GM12878 (cell line): ENCODE results near the gene GGACT. TPM values are rescaled to one million over a fixed set of nuclear protein-coding genes. Genes with fewer than 3 reads are reported as not detected.
A peak's percentile ranks its signal among the peaks of the same experiment; 100 is the strongest.

Source experiments
- ATAC-seq: fragments of 200-7000 bp; cut with Tn5 transposase; 3 replicates; pipeline ENCODE4 v1.9.1; 2020; ENCODE audit warnings: mild to moderate bottlenecking, moderate library complexity
- BruUV-seq: library from RNA; stranded (reverse); fragments of 400-500 nt; replicated peaks from 2 replicates; lab custom pipeline; 2021; lab: Mats Ljungman, UMichigan
- CTCF ChIA-PET: fragments of 300-600 bp; sonication (Branson Sonifier 250); formaldehyde crosslinking; extraction: SDS; loops from one replicate; lab custom pipeline; 2021; ENCODE audit warnings: inconsistent platforms; lab: Yijun Ruan, JAX
- POLR2A ChIA-PET: fragments of 350-600 bp; formaldehyde crosslinking; extraction: SDS; loops from one replicate; lab custom pipeline; 2021; ENCODE audit warnings: inconsistent platforms; lab: Charles Lee
- RAD21 ChIA-PET: fragments of 300-600 bp; sonication (Branson Sonifier 250); formaldehyde crosslinking; loops from one replicate; lab custom pipeline; 2023; ENCODE audit warnings: antibody characterized with exemption; ENCODE audit not compliant: unreplicated experiment; lab: Charles Lee
- SMC1A ChIA-PET: fragments of 300-600 bp; sonication (Branson Sonifier 250); formaldehyde crosslinking; loops from one replicate; lab custom pipeline; 2023; ENCODE audit not compliant: unreplicated experiment, uncharacterized antibody; lab: Charles Lee
- DNase-seq: peaks from one replicate; pipeline ENCODE4 v3.0.0-alpha.2; 2011; ENCODE audit warnings: low read depth, low spot score
- FAIRE-seq: peaks from 3 replicates; lab custom pipeline; 2011; peaks lifted over from hg19 to GRCh38; lab: Jason Lieb, UNC
- H2AFZ ChIP-seq: 2 replicates; pipeline ENCODE4 v1.6.0; 2011; ENCODE audit warnings: low read depth, low read length, control low read depth; ENCODE audit not compliant: control insufficient read depth
- H3K27ac ChIP-seq: 2 replicates; pipeline ENCODE4 v1.5.1; 2011; ENCODE audit warnings: control low read depth; ENCODE audit not compliant: control insufficient read depth, insufficient read depth
- H3K27me3 ChIP-seq, 2 experiments: replicated peaks in 1 of 2; 2 replicates each; pipeline versions ENCODE4 v1.6.0 to v1.6.1; 2011; ENCODE audit warnings: low read length in 1 of 2; ENCODE audit not compliant: control insufficient read depth in 2 of 2, insufficient read depth in 2 of 2
- H3K36me3 ChIP-seq, 2 experiments: 2 replicates each; pipeline ENCODE4 v1.5.1; 2011; ENCODE audit warnings: low read length in 1 of 2; ENCODE audit not compliant: control insufficient read depth in 2 of 2, insufficient read depth in 2 of 2
- H3K4me1 ChIP-seq: 2 replicates; pipeline ENCODE4 v1.6.1; 2011; ENCODE audit warnings: mild to moderate bottlenecking, low read length, moderate library complexity, mixed read lengths; ENCODE audit not compliant: control insufficient read depth, insufficient read depth
- H3K4me2 ChIP-seq: 2 replicates; pipeline ENCODE4 v1.6.0; 2011; ENCODE audit warnings: control low read depth; ENCODE audit not compliant: control insufficient read depth, insufficient read depth
- H3K4me3 ChIP-seq: fragments of 200-600 bp; sonication (generic); 2 replicates; pipeline ENCODE4 v1.5.1; 2016
- H3K79me2 ChIP-seq: 2 replicates; pipeline ENCODE4 v1.6.0; 2011; ENCODE audit warnings: low read length; ENCODE audit not compliant: control insufficient read depth, insufficient read depth
- H3K9ac ChIP-seq: 2 replicates; pipeline ENCODE4 v1.8.0; 2011; ENCODE audit warnings: low read length, control low read depth, mixed read lengths; ENCODE audit not compliant: control insufficient read depth, insufficient read depth
- H3K9me3 ChIP-seq: replicated peaks from 3 replicates; pipeline ENCODE4 v1.5.1; 2011; ENCODE audit warnings: mild to moderate bottlenecking, low read length; ENCODE audit not compliant: control insufficient read depth, insufficient read depth
- H4K20me1 ChIP-seq: 2 replicates; pipeline ENCODE4 v1.6.0; 2011; ENCODE audit not compliant: control insufficient read depth, insufficient read depth
- CTCF ChIP-seq, 3 experiments: IDR thresholded peaks in 2 of 3; conservative IDR thresholded peaks in 1 of 3; 2 replicates each; pipeline ENCODE4 v1.5.1; 2011; ENCODE audit warnings: low read depth in 3 of 3, low read length in 3 of 3, mild to moderate bottlenecking in 3 of 3, control low read depth in 2 of 3, moderate library complexity in 2 of 3, inconsistent platforms in 1 of 3, mixed read lengths in 1 of 3; ENCODE audit not compliant: control insufficient read depth in 2 of 3, insufficient read depth in 1 of 3; ENCODE audit errors: extremely low read depth in 1 of 3
- HSF1 ChIP-seq: fragments of 150-350 bp; IDR thresholded peaks from 2 replicates; pipeline ENCODE4 v1.6.1; 2014; ENCODE audit warnings: mild to moderate bottlenecking, low read depth, low read length
- IRF4 ChIP-seq: IDR thresholded peaks from 2 replicates; pipeline ENCODE4 v1.6.1; 2011; ENCODE audit warnings: low read depth, low read length
- MYC ChIP-seq: IDR thresholded peaks from 2 replicates; pipeline ENCODE4 v1.6.1; 2011; ENCODE audit warnings: mild to moderate bottlenecking, low read length, moderate library complexity, inconsistent platforms; ENCODE audit not compliant: insufficient read depth, insufficient replicate concordance, insufficient read length, severe bottlenecking
- PAX8 ChIP-seq: fragments of 450-650 bp; IDR thresholded peaks from 2 replicates; pipeline ENCODE4 v1.6.1; 2017; ENCODE audit warnings: mild to moderate bottlenecking, moderate library complexity
- POLR2AphosphoS2 ChIP-seq: IDR thresholded peaks from 2 replicates; pipeline ENCODE4 v1.6.1; 2011; ENCODE audit warnings: low read depth, mild to moderate bottlenecking, low read length, improper control_type of control experiment, moderate library complexity
- POU2F2 ChIP-seq: IDR thresholded peaks from 3 replicates; pipeline ENCODE4 v1.6.1; 2011; ENCODE audit warnings: low read depth, mild to moderate bottlenecking, low read length, borderline replicate concordance
- SUPT20H ChIP-seq: IDR thresholded peaks from 2 replicates; pipeline ENCODE4 v1.6.1; 2011; ENCODE audit warnings: low read depth, mild to moderate bottlenecking, low read length, moderate library complexity, borderline replicate concordance; ENCODE audit not compliant: control insufficient read depth
- TARDBP ChIP-seq: IDR thresholded peaks from 2 replicates; pipeline ENCODE4 v1.6.1; 2016; ENCODE audit warnings: borderline replicate concordance
- ZNF24 ChIP-seq: fragments of 450-650 bp; IDR thresholded peaks from 2 replicates; pipeline ENCODE4 v1.6.1; 2017; ENCODE audit warnings: antibody characterized with exemption, mild to moderate bottlenecking
- ZNF274 ChIP-seq: IDR thresholded peaks from one replicate; pipeline ENCODE4 v1.8.0; 2011; ENCODE audit not compliant: insufficient read length, insufficient read depth
- WGBS: methylation state at CpG from one replicate; pipeline ENCODE4 v1.1.6; 2016; ENCODE audit warnings: low lambda C conversion rate; ENCODE audit not compliant: insufficient replicate concordance, insufficient coverage; ENCODE audit errors: missing lambda C conversion rate; 5-methylcytosine and 5-hydroxymethylcytosine counted together
- in situ Hi-C: fragments of 300-500 bp; cut with MboI; formaldehyde crosslinking; loops from 9 replicates; pipeline ENCODE4 v1.14.3; 2018; ENCODE audit warnings: mixed read lengths
- intact Hi-C: fragments of 100-400 bp; cut with micrococcal nuclease; formaldehyde crosslinking; loops from one replicate; pipeline ENCODE4 v1.14.2; 2022; ENCODE audit not compliant: unreplicated experiment
- polyA plus RNA-seq, 11 experiments: library from polyadenylated mRNA; depleted of rRNA in 4 of 11; unstranded in 6 of 11; stranded (reverse) in 5 of 11; fragments of >200 nt; fragmentation: Nextera tagmentation in 4 of 11; fragmentation: Illumina TruSeq in 1 of 11; extraction: Ambion mirVana in 4 of 11; extraction: Trizol in 1 of 11; gene quantifications; 1 replicate in 1 of 11; 2 replicates in 10 of 11; pipeline versions ENCODE4 v1.2.1 to v1.2.3, GENCODE V29; 2011 to 2016; ENCODE audit warnings: inconsistent platforms in 2 of 11, missing spikeins in 2 of 11, low read depth in 1 of 11
- total RNA-seq, 4 experiments: library from RNA; depleted of rRNA in 3 of 4; stranded (reverse); fragments of >200 nt in 3 of 4; fragmentation: Illumina TruSeq in 1 of 4; extraction: Trizol in 1 of 4; gene quantifications; 2 replicates each; pipeline versions ENCODE4 v1.2.1 to v1.2.3, GENCODE V29; 2013 to 2021
- TF ChIP-seq, protein P1 (sequence below): fragments of 450-650 bp; IDR thresholded peaks from 2 replicates; pipeline ENCODE4 v1.6.1; 2016; ENCODE audit warnings: mild to moderate bottlenecking
- TF ChIP-seq, protein P2 (sequence below): fragments of 450-650 bp; IDR thresholded peaks from 2 replicates; pipeline ENCODE4 v1.6.1; 2014; ENCODE audit warnings: mild to moderate bottlenecking

The GGACT gene
- total and polyA plus RNA-seq, 10 of the 15 experiments (the other 5 are each of a cell fraction or from before 2014, with no cell fraction given) = 0.61 to 8.8 (median 4.2) TPM

DNA sequence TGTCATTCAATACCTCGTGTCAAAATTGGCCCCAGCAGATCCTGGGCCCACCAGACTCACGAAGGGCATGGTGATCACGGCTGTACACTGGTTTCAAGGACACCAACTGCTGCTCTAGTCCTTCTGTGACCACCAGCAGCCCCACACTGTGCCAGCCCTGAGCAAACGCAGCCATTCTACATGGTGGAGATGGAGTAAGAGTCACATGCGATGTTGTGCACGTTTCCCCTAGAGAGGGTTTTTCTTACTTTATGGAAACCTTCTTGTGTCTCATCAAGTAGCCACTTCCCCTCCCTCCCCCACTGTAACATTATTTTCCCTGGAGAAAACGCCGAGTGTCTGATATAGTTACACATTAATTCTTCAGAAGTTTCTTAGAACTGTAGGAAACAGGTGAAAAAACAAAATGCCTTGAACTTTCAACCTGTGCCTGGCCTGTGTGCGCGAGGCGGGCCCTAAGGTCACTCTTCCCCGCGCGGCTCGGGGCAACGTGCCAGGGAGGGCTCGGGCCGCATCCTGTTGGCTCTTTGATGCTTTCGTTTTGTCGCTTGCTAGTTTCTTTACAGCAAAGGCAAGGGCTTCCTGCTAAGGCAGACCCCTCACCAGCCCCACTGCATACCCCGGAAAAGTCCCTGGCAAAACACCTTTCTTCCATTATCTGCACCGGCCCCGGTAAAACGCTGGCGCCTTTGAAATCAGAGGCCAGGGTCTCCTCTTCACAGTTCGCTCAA, 44.6 kb downstream of the GGACT start (continued):
- TF ChIP-seq CTCF (IDR thresholded peaks at IDR 0.05 in 2 of 3, conservative IDR thresholded peaks at IDR 0.05 in 1 of 3; ENCODE audit: control insufficient read depth in 2 of 3, extremely low read depth in 1 of 3, insufficient read depth in 1 of 3, low read depth in 3 of 3, low read length in 3 of 3) = no peak
- TF ChIP-seq, protein P1, sequence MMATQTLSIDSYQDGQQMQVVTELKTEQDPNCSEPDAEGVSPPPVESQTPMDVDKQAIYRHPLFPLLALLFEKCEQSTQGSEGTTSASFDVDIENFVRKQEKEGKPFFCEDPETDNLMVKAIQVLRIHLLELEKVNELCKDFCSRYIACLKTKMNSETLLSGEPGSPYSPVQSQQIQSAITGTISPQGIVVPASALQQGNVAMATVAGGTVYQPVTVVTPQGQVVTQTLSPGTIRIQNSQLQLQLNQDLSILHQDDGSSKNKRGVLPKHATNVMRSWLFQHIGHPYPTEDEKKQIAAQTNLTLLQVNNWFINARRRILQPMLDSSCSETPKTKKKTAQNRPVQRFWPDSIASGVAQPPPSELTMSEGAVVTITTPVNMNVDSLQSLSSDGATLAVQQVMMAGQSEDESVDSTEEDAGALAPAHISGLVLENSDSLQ = no peak
- no peak for TF ChIP-seq ZNF274
- TF ChIP-seq MYC = no peak
- TF ChIP-seq POLR2AphosphoS2 = no peak
- TF ChIP-seq TARDBP = no peak

GRCh38 chr13:100542826-100543156, 45.8 kb downstream of the GGACT start:
- no peaks in the 10 kb centered on the region for H3K9me3 ChIP-seq
- intact Hi-C loops (loop anchor here (1.0 to 10.0 kb wide), 2 partner anchors 642 to 888 kb away; no protein-coding TSS in a partner anchor), in situ Hi-C loops (no loop called here)
- H4K20me1 ChIP-seq = no peaks in the 10 kb centered on the region
- no peak overlapping the region for H3K4me3 ChIP-seq
- POLR2A ChIA-PET = no interaction called here
- RAD21 ChIA-PET = no interaction called here
- no peak overlapping the region for H3K9ac ChIP-seq
- DNase-seq (peak; percentile 43), ATAC-seq (peak; percentile 90), FAIRE-seq (peak; percentile 82)
- SMC1A ChIA-PET = no interaction called here
- no TSS peak for BruUV-seq
- H3K27me3 ChIP-seq = no peaks in the 10 kb centered on the region
- H3K27ac ChIP-seq = no peak overlapping the region
- no peak overlapping the region for H2AFZ ChIP-seq
- H3K4me2 ChIP-seq = no peak overlapping the region; the same call in 1 of the 2 replicates
- no peaks in the 10 kb centered on the region for H3K36me3 ChIP-seq
- H3K79me2 ChIP-seq = no peaks in the 10 kb centered on the region
- H3K4me1 ChIP-seq = peaks cover 6% of the 10 kb centered on the region
- WGBS = 57% methylated on average over 8 of the region's 8 CpGs
- CTCF ChIA-PET = no interaction called here
- TF ChIP-seq PAX8 (no peak), POU2F2 (peak; percentile 68; the same call in 1 of the 3 replicates), HSF1 (no peak), ZNF24 (0 out of 2 replicates have a peak, but pooled peaks have one; percentile 9), CTCF (IDR thresholded peaks at IDR 0.05 in 2 of 3, conservative IDR thresholded peaks at IDR 0.05 in 1 of 3; ENCODE audit: control insufficient read depth in 2 of 3, extremely low read depth in 1 of 3, insufficient read depth in 1 of 3, low read depth in 3 of 3, low read length in 3 of 3) (peak; percentile 43 to 65 (median 53); a peak in 5 of 6 replicates), SUPT20H (no peak), IRF4 (no peak)
- TF ChIP-seq, protein P2, sequence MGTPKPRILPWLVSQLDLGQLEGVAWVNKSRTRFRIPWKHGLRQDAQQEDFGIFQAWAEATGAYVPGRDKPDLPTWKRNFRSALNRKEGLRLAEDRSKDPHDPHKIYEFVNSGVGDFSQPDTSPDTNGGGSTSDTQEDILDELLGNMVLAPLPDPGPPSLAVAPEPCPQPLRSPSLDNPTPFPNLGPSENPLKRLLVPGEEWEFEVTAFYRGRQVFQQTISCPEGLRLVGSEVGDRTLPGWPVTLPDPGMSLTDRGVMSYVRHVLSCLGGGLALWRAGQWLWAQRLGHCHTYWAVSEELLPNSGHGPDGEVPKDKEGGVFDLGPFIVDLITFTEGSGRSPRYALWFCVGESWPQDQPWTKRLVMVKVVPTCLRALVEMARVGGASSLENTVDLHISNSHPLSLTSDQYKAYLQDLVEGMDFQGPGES = no peak
